NCI-H2227 (cell line): ENCODE results near the gene ETF1.
A peak's percentile ranks its signal among the peaks of the same experiment; 100 is the strongest.

Experiments used
- DNase-seq: peaks from one replicate; lab custom pipeline; 2025; ENCODE audit not compliant: unreplicated experiment; lab: John Stamatoyannopoulos, UW

The ETF1 gene

GRCh38 chr5:138465261-138466124, 77.5 kb downstream of the ETF1 start, which contains the start of gene EGR1:
EGR1 (plus strand) TSS chr5:138465479; CDS start chr5:138465762, 283 bp downstream.
- DNase-seq = peak; percentile 90

- DNase-seq = peak; percentile 97
These were observed 78.4 kb downstream of the ETF1 start for GRCh38 chr5:138464388-138465260.

GRCh38 chr5:138464008-138464387, 79.0 kb downstream of the ETF1 start:
- DNase-seq = peak; percentile 95

GRCh38 chr5:138463419-138464007, 79.5 kb downstream of the ETF1 start:
- DNase-seq = peak; percentile 40

- no peak for DNase-seq
These were observed 81.5 kb downstream of the ETF1 start for GRCh38 chr5:138461343-138462125.

- no peak for DNase-seq
These were observed 82.9 kb downstream of the ETF1 start for GRCh38 chr5:138460032-138460693.

- DNase-seq = no peak
These were observed 83.6 kb downstream of the ETF1 start for GRCh38 chr5:138459311-138459933.

- DNase-seq = no peak
These were observed 84.2 kb downstream of the ETF1 start for GRCh38 chr5:138458856-138459255.

GRCh38 chr5:138458384-138458783, 84.7 kb downstream of the ETF1 start:
- DNase-seq = no peak

- DNase-seq = no peak
These were observed 85.3 kb downstream of the ETF1 start for GRCh38 chr5:138457531-138458275.
